Lower lobe of right lung (tissue), 2 donors: ENCODE measurements around the gene RFT1. TPM values are rescaled to one million over a fixed set of nuclear protein-coding genes. Genes with fewer than 3 reads are reported as not detected.

ENCODE experiments used
- ATAC-seq, 2 donors: fragments of 200-7000 bp; cut with Tn5 transposase; one replicate each; pipeline ENCODE4 v1.9.1; 2020 to 2022; ENCODE audit warnings: mild to moderate bottlenecking in 2 of 2, moderate library complexity in 2 of 2
- DNase-seq: peaks from one replicate; pipeline ENCODE4 v3.0.0-alpha.2; 2020
- H3K27ac ChIP-seq: fragments of 200-600 bp; one replicate; pipeline ENCODE4 v1.8.0; 2022
- H3K27me3 ChIP-seq: fragments of 200-600 bp; one replicate; pipeline ENCODE4 v1.8.0; 2022; ENCODE audit warnings: low read depth
- H3K36me3 ChIP-seq: fragments of 200-600 bp; one replicate; pipeline ENCODE4 v1.8.0; 2022; ENCODE audit warnings: mild to moderate bottlenecking
- H3K4me1 ChIP-seq: fragments of 200-600 bp; one replicate; pipeline ENCODE4 v1.8.0; 2022
- H3K4me3 ChIP-seq: fragments of 200-600 bp; one replicate; pipeline ENCODE4 v1.8.0; 2022; ENCODE audit warnings: mild to moderate bottlenecking
- H3K9me3 ChIP-seq: fragments of 200-600 bp; one replicate; pipeline ENCODE4 v1.8.0; 2022
- intact Hi-C: fragments of 100-400 bp; cut with DNase I; formaldehyde crosslinking; loops from one replicate; pipeline ENCODE4 v1.11.0; 2022
- total RNA-seq: library from RNA; stranded (reverse); fragmentation: NEBNext Ultra II Directional; extraction: Animal tissue kit (Norgen Biotek cat#: 25700); gene quantifications from one replicate; pipeline ENCODE4 v1.2.1, GENCODE V29; 2021
- TF ChIP-seq, protein P1 (sequence below): fragments of 200-600 bp; IDR thresholded peaks from one replicate; pipeline ENCODE4 v1.8.0; 2022; ENCODE audit warnings: antibody characterized with exemption, mild to moderate bottlenecking
- donor health status: DM: no; HTN: yes; CAD: no; lungs with severe emphysema.

RFT1 gene
- total RNA-seq, 1 donor from 2014 or later = 18.3 TPM

DNA sequence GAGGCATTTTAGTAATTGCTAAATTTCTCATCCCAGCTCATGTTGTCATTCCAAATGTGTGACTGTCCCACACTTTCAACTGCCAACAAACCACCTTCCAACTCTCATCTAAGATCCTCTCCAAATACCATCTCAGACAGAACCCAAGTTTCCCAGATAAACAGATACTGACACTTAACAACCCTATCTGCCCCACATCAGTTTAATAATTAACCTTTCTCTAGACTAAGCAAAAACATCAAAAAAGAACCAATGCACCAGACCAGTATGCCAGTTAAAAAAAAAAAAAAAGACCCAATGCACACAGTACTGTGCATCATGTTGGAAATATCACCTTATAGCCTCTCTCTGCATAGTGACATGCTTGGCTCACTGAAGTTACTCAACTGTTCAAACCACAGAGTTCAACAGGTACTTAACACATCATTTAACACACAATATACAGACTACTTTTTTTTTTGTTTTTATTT is 89.8 kb downstream of the RFT1 start:
- no peaks in the 10 kb centered on the region for H3K27me3 ChIP-seq
- H3K4me3 ChIP-seq = no peak overlapping the region
- no peak for ATAC-seq
- no peaks in the 10 kb centered on the region for H3K36me3 ChIP-seq
- H3K9me3 ChIP-seq = no peaks in the 10 kb centered on the region
- intact Hi-C loops = no loop called here
- TF ChIP-seq, protein P1, sequence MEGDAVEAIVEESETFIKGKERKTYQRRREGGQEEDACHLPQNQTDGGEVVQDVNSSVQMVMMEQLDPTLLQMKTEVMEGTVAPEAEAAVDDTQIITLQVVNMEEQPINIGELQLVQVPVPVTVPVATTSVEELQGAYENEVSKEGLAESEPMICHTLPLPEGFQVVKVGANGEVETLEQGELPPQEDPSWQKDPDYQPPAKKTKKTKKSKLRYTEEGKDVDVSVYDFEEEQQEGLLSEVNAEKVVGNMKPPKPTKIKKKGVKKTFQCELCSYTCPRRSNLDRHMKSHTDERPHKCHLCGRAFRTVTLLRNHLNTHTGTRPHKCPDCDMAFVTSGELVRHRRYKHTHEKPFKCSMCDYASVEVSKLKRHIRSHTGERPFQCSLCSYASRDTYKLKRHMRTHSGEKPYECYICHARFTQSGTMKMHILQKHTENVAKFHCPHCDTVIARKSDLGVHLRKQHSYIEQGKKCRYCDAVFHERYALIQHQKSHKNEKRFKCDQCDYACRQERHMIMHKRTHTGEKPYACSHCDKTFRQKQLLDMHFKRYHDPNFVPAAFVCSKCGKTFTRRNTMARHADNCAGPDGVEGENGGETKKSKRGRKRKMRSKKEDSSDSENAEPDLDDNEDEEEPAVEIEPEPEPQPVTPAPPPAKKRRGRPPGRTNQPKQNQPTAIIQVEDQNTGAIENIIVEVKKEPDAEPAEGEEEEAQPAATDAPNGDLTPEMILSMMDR = no peak
- H3K27ac ChIP-seq = no peak overlapping the region
- peaks cover 19% of the 10 kb centered on the region for H3K4me1 ChIP-seq
- DNase-seq = no peak

DNA sequence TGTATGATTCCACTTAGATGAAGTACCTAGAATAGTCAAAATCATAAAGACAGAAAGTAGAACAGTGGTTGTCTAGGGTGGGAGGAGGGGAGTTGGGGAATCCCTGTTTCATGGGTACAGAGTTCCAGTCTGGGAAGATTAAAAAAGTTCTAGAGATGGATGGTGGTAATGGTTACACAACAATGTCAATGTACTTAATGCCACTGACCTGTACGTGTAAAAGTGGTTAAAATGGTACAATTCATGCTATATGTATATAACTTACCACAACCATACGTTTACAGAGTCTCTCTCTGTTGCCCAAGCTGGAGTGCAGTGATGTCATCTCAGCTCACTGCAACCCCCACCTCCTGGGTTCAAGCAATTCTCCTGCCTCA is 90.9 kb downstream of the RFT1 start:
- H3K9me3 ChIP-seq = no peaks in the 10 kb centered on the region
- H3K4me3 ChIP-seq = no peak overlapping the region
- no peaks in the 10 kb centered on the region for H3K27me3 ChIP-seq
- no peak overlapping the region for H3K27ac ChIP-seq
- TF ChIP-seq, protein P1 = no peak
- intact Hi-C loops = no loop called here
- no peaks in the 10 kb centered on the region for H3K36me3 ChIP-seq
- DNase-seq (no peak), ATAC-seq (no peak)
- peaks cover 15% of the 10 kb centered on the region for H3K4me1 ChIP-seq

DNA sequence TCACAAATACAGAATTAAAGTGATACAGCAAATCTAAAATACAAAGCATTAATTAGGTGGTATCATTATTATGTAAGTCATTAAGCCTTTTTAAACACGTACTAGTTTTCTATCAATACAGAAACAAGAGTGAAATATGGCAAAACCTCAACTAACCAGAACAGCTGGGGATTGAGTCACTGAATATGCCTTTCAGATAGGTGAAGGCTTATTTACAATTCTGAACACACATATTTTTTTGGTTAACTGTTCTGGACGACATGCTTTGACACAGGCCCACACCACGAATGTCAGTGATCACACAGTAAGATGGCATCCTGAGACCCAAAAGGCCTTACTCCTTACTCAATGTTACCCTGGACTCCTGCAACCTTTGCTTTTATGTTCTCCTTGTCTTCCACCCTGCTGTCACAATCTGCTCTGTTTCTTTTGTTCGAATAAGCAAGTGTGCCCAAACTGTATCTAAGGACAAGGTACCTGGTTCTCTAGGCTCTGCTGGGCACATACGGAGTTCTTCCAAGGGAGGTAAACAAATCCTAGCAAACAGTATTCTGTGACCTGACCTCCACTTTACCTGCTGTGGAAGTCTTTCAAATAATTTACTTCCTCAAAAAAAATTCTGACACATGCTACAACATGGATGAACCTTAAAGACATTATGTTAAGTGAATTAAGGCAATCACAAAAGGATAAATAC is 91.4 kb downstream of the RFT1 start:
- no peaks in the 10 kb centered on the region for H3K27me3 ChIP-seq
- H3K27ac ChIP-seq = no peak overlapping the region
- TF ChIP-seq, protein P1 = no peak
- no peak for DNase-seq
- intact Hi-C loops = no loop called here
- H3K4me1 ChIP-seq = peaks cover 9% of the 10 kb centered on the region
- no peaks in the 10 kb centered on the region for H3K9me3 ChIP-seq
- no peak for ATAC-seq
- no peaks in the 10 kb centered on the region for H3K36me3 ChIP-seq
- H3K4me3 ChIP-seq = no peak overlapping the region

Other genes with a start within 250 kb of the RFT1 start
- 42.4 TPM for gene STIMATE, start 232.9 kb downstream of the RFT1 start, total RNA-seq
- 17.3 TPM for gene SFMBT1, start 84.4 kb downstream of the RFT1 start, total RNA-seq
- gene PRKCD, start 30.8 kb upstream of the RFT1 start, total RNA-seq = 103 TPM
- gene TKT, start 125.6 kb upstream of the RFT1 start, total RNA-seq = 437 TPM
- 25.1 TPM for gene DCP1A, start 217.1 kb upstream of the RFT1 start, total RNA-seq